Measurements from ENCODE around the gene CPLANE2. TPM values are rescaled to one million over a fixed set of nuclear protein-coding genes. Genes with fewer than 3 reads are reported as not detected.
A peak's percentile ranks its signal among the peaks of the same experiment; 100 is the strongest.

CPLANE2 gene
- total and polyA plus RNA-seq, 7 donors = 1.0 to 7.4 (median 4.5) TPM

GRCh38 chr1:16206547-16207317 lies 30.3 kb downstream of the CPLANE2 start:
- intact Hi-C loops (cut with DNase I) = no loop called here
- DNase-seq (peak; percentile 96 to 98), ATAC-seq (peak; percentile 93 to 96 (median 94))
- Histone ChIP-seq H3K9me3 (no peaks in the 10 kb centered on the region), H3K4me1 (no peaks in the 10 kb centered on the region), H3K36me3 (ENCODE audit: insufficient read depth in 1 of 2, low read depth in 1 of 2) (no peaks in the 10 kb centered on the region), H3K4me3 (peak overlapping the region; percentile 59), H3K27me3 (ENCODE audit: insufficient read depth in 3 of 3, low read length in 2 of 3) (no peaks in the 10 kb centered on the region), H3K27ac (peak overlapping the region; percentile 70)
- no peak for TF ChIP-seq CTCF (IDR thresholded peaks at IDR 0.05)
- WGBS, 3 donors = 1% methylated on average over 66 to 86 of the region's 87 CpGs

GRCh38 chr1:16205891-16206546 lies 31.0 kb downstream of the CPLANE2 start:
- Histone ChIP-seq H3K4me1 (no peaks in the 10 kb centered on the region), H3K36me3 (ENCODE audit: insufficient read depth in 1 of 2, low read depth in 1 of 2) (no peaks in the 10 kb centered on the region), H3K27ac (peak overlapping the region; percentile 53), H3K27me3 (ENCODE audit: insufficient read depth in 3 of 3, low read length in 2 of 3) (no peaks in the 10 kb centered on the region), H3K4me3 (peak overlapping the region; percentile 59), H3K9me3 (no peaks in the 10 kb centered on the region)
- TF ChIP-seq CTCF (IDR thresholded peaks at IDR 0.05) = no peak
- ATAC-seq (no peak), DNase-seq (no peak)
- intact Hi-C loops (cut with DNase I) = no loop called here
- WGBS, 3 donors = 37 to 49% (median 46%) methylated on average over 29 to 38 of the region's 38 CpGs

GRCh38 chr1:16205334-16205671 lies 31.7 kb downstream of the CPLANE2 start:
- intact Hi-C loops (cut with DNase I) = no loop called here
- 95 to 97% (median 96%) methylated on average over 11 of the region's 11 CpGs for WGBS, 3 donors
- ATAC-seq = no peak
- Histone ChIP-seq H3K9me3 (no peaks in the 10 kb centered on the region), H3K4me1 (no peaks in the 10 kb centered on the region), H3K27ac (no peak overlapping the region), H3K36me3 (ENCODE audit: insufficient read depth in 1 of 2, low read depth in 1 of 2) (no peaks in the 10 kb centered on the region), H3K27me3 (ENCODE audit: insufficient read depth in 3 of 3, low read length in 2 of 3) (no peaks in the 10 kb centered on the region), H3K4me3 (no peak overlapping the region)
- TF ChIP-seq CTCF (IDR thresholded peaks at IDR 0.05) = no peak
- no peak for DNase-seq

GRCh38 chr1:16204634-16205333 lies 32.2 kb downstream of the CPLANE2 start:
- DNase-seq (no peak), ATAC-seq (no peak)
- Histone ChIP-seq H3K27me3 (ENCODE audit: insufficient read depth in 3 of 3, low read length in 2 of 3) (no peaks in the 10 kb centered on the region), H3K27ac (no peak overlapping the region), H3K4me1 (no peaks in the 10 kb centered on the region), H3K36me3 (ENCODE audit: insufficient read depth in 1 of 2, low read depth in 1 of 2) (no peaks in the 10 kb centered on the region), H3K4me3 (no peak overlapping the region), H3K9me3 (no peaks in the 10 kb centered on the region)
- TF ChIP-seq CTCF (IDR thresholded peaks at IDR 0.05) = peak; percentile 19
- 77 to 85% (median 81%) methylated on average over 12 of the region's 12 CpGs for WGBS, 3 donors
- intact Hi-C loops (cut with DNase I) = no loop called here
